Uterus (tissue), 2 donors: ENCODE data around the gene SV2A.

Source experiments
- CTCF ChIP-seq, 4 experiments: fragments of 200-600 bp in 2 of 4; fragments of 450-650 bp in 2 of 4; sonication (generic) in 2 of 4; IDR thresholded peaks; one replicate each; pipeline ENCODE4 v1.5.1; 2016 to 2019; ENCODE audit warnings: antibody characterized with exemption in 4 of 4, mild to moderate bottlenecking in 2 of 4, moderate library complexity in 1 of 4
- POLR2A ChIP-seq, 2 donors: fragments of 450-650 bp; IDR thresholded peaks; one replicate each; pipeline ENCODE4 v1.6.1; 2016; ENCODE audit warnings: antibody characterized with exemption in 2 of 2, mild to moderate bottlenecking in 1 of 2, moderate library complexity in 1 of 2

GRCh38 chr1:149916193-149916897 is 1.3 kb downstream of the SV2A start:
- no peak for TF ChIP-seq CTCF (IDR thresholded peaks at IDR 0.05)
- TF ChIP-seq POLR2A (IDR thresholded peaks at IDR 0.05): no peak
